HG03354 (cell line): ENCODE measurements around the gene ANGPTL8.

ENCODE experiments used
- ATAC-seq: cut with Tn5 transposase; IDR thresholded peaks from one replicate; pipeline ENCODE4 v1.9.1; 2021; ENCODE audit warnings: mild to moderate bottlenecking; ENCODE audit not compliant: unreplicated experiment, poor library complexity, severe bottlenecking

The ANGPTL8 gene

GRCh38 chr19:11202488-11203193, 36.8 kb upstream of the ANGPTL8 start:
- no peak for ATAC-seq

GRCh38 chr19:11203194-11204075, 36.0 kb upstream of the ANGPTL8 start:
- no peak for ATAC-seq

- no peak for ATAC-seq
Measured at GRCh38 chr19:11204076-11204602, 35.3 kb upstream of the ANGPTL8 start.

GRCh38 chr19:11204943-11205349, 34.5 kb upstream of the ANGPTL8 start:
- no peak for ATAC-seq

- ATAC-seq = no peak
Measured at GRCh38 chr19:11205939-11206570, 33.4 kb upstream of the ANGPTL8 start.

- no peak for ATAC-seq
Measured at GRCh38 chr19:11208561-11209471, 30.6 kb upstream of the ANGPTL8 start.

- no peak for ATAC-seq
Measured at GRCh38 chr19:11209839-11210655, 29.4 kb upstream of the ANGPTL8 start.

GRCh38 chr19:11210656-11210928, 28.8 kb upstream of the ANGPTL8 start:
- ATAC-seq = no peak

- ATAC-seq = no peak
Measured at GRCh38 chr19:11214387-11214786, 25.0 kb upstream of the ANGPTL8 start.

GRCh38 chr19:11221082-11221598, 18.3 kb upstream of the ANGPTL8 start:
- no peak for ATAC-seq

- no peak for ATAC-seq
Measured at GRCh38 chr19:11223200-11223599, 16.2 kb upstream of the ANGPTL8 start.

- no peak for ATAC-seq
Measured at GRCh38 chr19:11224429-11224828, 15.0 kb upstream of the ANGPTL8 start.

- ATAC-seq = no peak
Measured at GRCh38 chr19:11225172-11225571, 14.2 kb upstream of the ANGPTL8 start.

GRCh38 chr19:11225815-11226214, 13.6 kb upstream of the ANGPTL8 start:
- no peak for ATAC-seq

- no peak for ATAC-seq
Measured at GRCh38 chr19:11226716-11227166, 12.7 kb upstream of the ANGPTL8 start.

GRCh38 chr19:11227195-11227886, 12.1 kb upstream of the ANGPTL8 start:
- no peak for ATAC-seq

- ATAC-seq = no peak
Measured at GRCh38 chr19:11230621-11231386, 8.6 kb upstream of the ANGPTL8 start.
